CD4-positive, alpha-beta T cell treated with Interleukin-6 for 4 hours (primary cell): ENCODE measurements around the gene DCUN1D2.
A peak's percentile ranks its signal among the peaks of the same experiment; 100 is the strongest.
"Not testable (repeated sequence)": the region's sequence is repeated elsewhere in the genome, so short reads cannot be mapped to it uniquely, and the experiment has no call there.

Experiments used
- DNase-seq: peaks from one replicate; pipeline ENCODE4 v3.0.0-alpha.2; 2020; ENCODE audit warnings: mixed read lengths

Gene DCUN1D2

GRCh38 chr13:113460599-113460998 lies 29.9 kb downstream of the DCUN1D2 start:
- DNase-seq = no peak

GRCh38 chr13:113460064-113460555 lies 30.4 kb downstream of the DCUN1D2 start:
- no peak for DNase-seq

DNA sequence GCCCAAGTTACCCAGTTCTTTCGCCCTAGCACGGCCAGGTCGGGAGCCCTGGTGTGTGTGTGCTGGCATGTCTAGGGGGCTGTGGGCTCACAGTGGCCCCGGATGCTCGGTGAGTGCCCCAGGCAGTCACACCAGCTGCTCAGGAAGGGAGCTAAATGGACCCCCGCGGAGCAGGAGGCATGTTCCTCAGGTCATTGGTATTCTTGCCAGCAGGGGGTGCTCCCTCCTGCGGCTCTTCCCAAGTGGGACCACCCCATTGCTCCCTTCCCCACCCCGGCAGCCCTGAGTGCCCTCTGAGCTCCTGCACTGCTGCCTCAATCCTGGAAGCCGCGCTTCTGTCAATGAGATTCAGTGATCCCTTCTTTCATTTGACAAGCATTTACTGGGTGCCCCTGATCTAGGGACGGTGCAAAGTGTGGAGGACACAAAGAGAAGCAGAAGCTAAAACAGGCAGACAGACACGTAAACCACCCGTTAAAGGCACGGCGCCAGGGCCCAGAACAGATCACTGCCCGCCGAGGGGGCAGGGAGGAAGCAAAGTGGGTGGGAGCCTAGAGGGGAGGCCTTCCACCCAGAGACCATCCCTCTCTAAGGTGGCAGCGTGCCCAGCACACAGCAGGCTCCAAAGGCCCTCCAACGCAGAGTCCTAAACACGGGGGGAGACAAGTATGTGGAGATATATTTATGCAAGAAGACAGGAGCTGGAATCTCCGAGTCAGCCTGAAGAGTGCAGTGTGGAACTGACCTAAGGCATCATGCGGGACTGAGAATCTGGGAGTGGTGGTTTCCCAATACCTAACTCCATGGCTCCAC lies 32.1 kb downstream of the DCUN1D2 start:
- DNase-seq = no peak

GRCh38 chr13:113457510-113457909 lies 33.0 kb downstream of the DCUN1D2 start:
- no peak for DNase-seq

GRCh38 chr13:113456116-113456702 lies 34.3 kb downstream of the DCUN1D2 start:
- no peak for DNase-seq

DNA sequence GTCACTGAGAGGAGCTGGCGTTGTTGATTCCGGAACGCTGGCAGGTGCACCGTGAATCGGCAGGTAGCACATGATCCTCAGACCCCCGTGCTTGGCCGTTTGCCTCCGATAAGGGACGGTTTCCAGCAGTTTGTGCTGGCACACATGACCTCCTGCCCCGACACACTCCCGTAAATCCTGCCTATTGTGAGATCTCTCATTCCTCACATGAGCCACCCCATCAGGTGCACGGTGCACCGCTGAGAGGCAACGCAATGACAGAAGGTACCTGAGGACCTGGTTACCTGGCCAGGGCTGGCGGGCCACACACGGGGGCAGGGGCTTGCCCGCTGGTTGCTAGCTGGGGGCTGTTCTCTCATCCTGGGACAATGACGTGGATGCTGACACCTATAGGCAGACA lies 35.1 kb downstream of the DCUN1D2 start:
- DNase-seq = no peak

- DNase-seq = no peak
These were observed 35.6 kb downstream of the DCUN1D2 start for GRCh38 chr13:113454936-113455335.

- DNase-seq = no peak
These were observed 37.3 kb downstream of the DCUN1D2 start, which contains the start of gene ADPRHL1 for GRCh38 chr13:113452942-113453901. ADPRHL1 (minus strand) TSS chr13:113453488; CDS start chr13:113453437, 51 bp downstream.

DNA sequence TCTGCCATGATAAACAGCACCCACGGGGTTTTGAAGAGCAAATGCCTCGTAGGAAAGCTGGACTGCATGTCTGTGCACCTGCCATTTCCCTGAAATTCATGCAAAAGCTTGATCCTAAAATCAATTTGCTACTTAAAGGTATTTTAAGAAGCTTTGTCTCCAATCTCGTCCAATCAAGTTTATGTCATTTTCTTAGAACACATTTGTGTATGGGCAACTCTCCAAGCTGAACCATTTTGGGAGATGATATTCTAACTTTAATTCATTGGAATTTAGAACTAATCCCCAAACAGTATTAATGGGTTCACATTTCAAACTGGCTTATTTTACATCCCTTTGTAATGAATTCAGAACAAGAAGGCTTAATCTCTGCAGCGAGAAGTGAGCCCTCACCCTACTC lies 38.0 kb downstream of the DCUN1D2 start:
- DNase-seq = no peak

DNA sequence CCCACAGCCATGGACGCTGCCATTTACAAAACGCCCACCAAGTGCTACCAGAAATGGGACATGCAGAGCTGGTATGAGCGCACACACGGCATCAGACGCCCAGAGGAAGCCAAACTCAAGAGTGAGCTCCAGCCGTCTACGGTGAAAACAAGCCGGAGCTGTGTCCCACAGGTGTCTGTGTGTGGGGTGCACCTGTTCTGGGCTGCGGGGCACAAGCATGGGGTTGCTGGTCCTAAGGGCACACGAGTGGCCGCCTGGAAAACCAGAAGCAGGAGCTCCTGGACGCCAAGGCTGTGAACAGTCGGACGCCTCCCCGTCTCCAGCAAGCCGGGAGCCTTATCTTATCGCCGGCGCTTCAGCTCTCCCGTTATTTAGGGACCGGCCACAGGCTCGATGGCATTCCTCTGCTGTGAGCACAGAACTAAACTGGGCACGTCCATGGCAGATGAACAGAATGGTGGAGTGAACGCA lies 38.5 kb downstream of the DCUN1D2 start:
- DNase-seq = no peak

GRCh38 chr13:113450861-113451620 lies 39.5 kb downstream of the DCUN1D2 start:
- DNase-seq = not testable (repeated sequence)

DNA sequence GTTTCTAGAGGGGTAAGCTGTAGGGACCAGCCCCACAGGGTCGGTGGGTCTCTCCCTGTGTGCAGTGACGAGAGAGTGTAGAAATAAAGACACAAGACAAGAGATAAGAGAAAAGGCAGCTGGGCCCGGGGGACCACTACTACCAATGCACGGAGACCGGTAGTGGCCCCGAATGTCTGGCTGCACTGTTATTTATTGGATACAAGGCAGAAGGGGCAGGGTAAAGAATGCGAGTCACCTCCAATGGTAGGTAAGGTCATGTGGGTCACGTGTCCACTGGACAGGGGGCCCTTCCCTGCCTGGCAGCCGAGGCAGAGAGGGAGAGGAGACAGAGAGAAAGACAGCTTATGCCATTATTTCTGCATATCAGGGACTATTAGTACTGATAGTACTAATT lies 40.2 kb downstream of the DCUN1D2 start:
- DNase-seq = not testable (repeated sequence)

GRCh38 chr13:113449693-113450347 lies 40.7 kb downstream of the DCUN1D2 start:
- DNase-seq = no peak

GRCh38 chr13:113448885-113449692 lies 41.4 kb downstream of the DCUN1D2 start:
- peak; percentile 44 for DNase-seq

GRCh38 chr13:113448545-113448884 lies 42.0 kb downstream of the DCUN1D2 start:
- DNase-seq = no peak

DNA sequence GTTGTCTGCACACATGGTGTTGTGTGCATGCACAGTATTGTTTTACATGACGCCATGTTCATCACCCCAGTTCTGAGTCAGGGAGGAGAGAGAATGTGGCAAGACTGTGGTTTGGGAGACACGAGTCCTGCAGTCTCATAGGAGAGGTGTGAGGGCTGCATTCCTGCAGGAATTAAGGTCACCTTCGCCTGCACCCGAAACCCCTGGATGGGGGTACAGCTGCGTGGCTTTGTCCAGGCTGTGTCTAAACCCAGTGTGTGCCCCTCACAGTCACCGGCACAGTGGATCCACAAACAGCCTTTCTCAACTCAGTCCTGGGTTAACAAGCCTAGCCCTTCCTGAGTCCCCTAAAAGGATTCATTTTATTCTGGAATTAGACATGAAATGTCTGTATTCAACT lies 42.9 kb downstream of the DCUN1D2 start:
- no peak for DNase-seq

- DNase-seq = no peak
These were observed 44.0 kb downstream of the DCUN1D2 start for GRCh38 chr13:113446488-113446854.

DNA sequence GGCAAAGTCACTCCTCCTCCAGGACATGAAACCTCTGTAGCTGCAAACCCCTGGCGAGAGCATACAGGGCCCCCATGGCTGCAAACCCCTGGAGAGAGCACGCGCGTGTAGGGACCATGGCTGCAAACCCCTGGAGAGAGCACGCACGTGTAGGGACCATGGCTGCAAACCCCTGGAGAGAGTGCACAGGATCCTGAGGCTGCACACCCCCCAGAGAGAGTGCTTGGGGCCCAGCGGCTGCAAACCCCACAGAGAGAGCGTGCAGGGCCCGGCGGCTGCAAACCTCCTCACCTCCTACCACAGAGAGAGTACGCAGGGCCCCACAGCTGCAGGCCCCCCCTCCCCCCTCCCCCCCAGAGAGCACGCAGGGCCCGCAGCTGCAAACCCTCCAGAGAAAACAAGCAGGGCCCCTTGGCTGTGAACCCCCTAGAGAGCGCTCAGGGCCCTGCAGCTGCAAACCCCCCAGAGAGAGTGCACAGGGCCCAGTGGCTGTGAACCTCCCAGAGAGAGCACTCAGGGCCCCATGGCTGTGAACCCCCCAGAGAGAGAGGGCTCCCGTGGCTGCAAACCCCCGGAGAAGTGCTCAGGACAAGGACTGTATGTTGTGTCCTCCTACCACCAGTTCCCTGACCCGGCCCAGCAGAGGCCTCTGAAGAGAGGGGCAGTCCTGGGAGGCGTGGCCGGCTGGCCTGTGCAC lies 44.6 kb downstream of the DCUN1D2 start:
- no peak for DNase-seq

DNA sequence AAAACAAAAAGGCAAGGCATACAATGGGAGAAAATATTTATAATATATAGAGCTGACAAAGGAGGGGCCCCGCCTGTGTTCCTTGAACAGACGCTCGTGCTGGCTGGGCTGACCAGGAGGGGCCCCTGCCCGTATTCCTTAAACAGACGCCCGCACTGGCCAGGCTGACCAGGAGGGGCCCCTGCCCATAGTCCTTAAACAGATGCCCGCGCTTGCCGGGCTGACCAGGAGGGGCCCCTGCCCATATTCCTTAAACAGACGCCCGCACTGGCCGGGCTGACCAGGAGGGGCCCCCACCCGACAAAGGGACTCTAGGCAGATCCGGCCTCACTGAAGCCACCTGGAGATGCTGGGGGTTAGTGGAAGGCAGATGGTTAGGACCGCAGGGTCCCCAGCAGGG lies 46.5 kb downstream of the DCUN1D2 start:
- DNase-seq = no peak

- no peak for DNase-seq
These were observed 47.5 kb downstream of the DCUN1D2 start for GRCh38 chr13:113442985-113443362.
